Neuron (in vitro differentiated cells): Measurements from ENCODE around the gene FMNL1.
"Not testable (repeated sequence)": the region's sequence is repeated elsewhere in the genome, so short reads cannot be mapped to it uniquely, and the experiment has no call there.

Experiments
- H2AFZ ChIP-seq: one replicate; pipeline ENCODE4 v1.6.1; 2013; ENCODE audit warnings: low read depth, mild to moderate bottlenecking, inconsistent platforms, low read length, moderate library complexity
- H3K27me3 ChIP-seq: one replicate; pipeline ENCODE4 v1.6.1; 2013; ENCODE audit warnings: low read length; ENCODE audit not compliant: insufficient read depth
- H3K36me3 ChIP-seq: one replicate; pipeline ENCODE4 v1.6.1; 2013; ENCODE audit warnings: low read length; ENCODE audit not compliant: insufficient read depth
- H3K4me1 ChIP-seq: one replicate; pipeline ENCODE4 v1.6.1; 2013; ENCODE audit warnings: low read length; ENCODE audit not compliant: insufficient read depth
- H3K4me3 ChIP-seq: 2 replicates; pipeline ENCODE4 v1.5.1; 2013; ENCODE audit warnings: mild to moderate bottlenecking, low read length, moderate library complexity
- H3K9me3 ChIP-seq: one replicate; pipeline ENCODE4 v1.6.1; 2013; ENCODE audit warnings: low read length

Gene FMNL1

DNA sequence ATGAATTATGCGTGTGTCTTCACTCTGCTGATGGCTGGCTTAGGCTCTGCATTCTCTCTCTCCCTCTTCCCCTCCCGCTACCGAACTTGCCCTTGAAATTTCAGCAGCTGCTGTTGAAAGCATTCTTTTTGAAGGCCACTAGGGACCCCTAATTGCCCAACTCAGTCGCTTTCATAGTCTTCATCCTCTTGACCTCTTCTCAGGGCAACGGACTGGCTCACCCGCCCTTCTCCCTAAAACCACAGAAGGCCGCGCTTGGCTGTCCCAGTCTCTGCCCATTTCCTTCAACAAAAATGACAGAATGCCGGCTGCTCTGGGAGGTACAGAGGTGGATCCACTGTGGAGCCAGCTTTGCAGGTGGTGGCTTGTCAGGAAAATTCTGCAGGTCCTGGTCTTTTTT is 21.0 kb upstream of the FMNL1 start:
- H3K9me3 ChIP-seq = no peaks in the 10 kb centered on the region
- no peak overlapping the region for H3K4me3 ChIP-seq
- H3K36me3 ChIP-seq = no peaks in the 10 kb centered on the region
- H2AFZ ChIP-seq = no peak overlapping the region
- no peaks in the 10 kb centered on the region for H3K27me3 ChIP-seq
- H3K4me1 ChIP-seq = peaks cover 11% of the 10 kb centered on the region

DNA sequence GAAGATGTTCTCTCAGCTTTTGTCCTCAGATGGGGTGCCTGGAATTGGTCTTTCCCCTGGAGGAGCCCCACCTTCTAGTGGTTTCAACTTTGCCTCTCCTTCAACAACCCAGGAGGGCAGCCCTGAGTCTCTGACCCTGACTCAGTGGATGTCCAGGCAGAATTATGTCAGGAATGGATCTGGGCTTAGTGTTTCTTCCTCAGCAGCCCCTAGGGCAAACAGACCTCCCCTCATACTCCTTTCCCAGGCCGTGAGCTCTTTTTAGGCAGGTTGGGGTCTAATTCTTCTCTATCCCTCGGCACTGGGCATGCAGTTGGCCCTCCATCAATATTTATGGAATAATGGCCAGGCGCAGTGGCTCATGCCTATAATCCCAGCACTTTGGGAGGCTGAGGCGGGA is 20.2 kb upstream of the FMNL1 start:
- H3K27me3 ChIP-seq = no peaks in the 10 kb centered on the region
- no peak overlapping the region for H3K4me3 ChIP-seq
- peaks cover 11% of the 10 kb centered on the region for H3K4me1 ChIP-seq
- H3K36me3 ChIP-seq = no peaks in the 10 kb centered on the region
- no peak overlapping the region for H2AFZ ChIP-seq
- H3K9me3 ChIP-seq = no peaks in the 10 kb centered on the region

DNA sequence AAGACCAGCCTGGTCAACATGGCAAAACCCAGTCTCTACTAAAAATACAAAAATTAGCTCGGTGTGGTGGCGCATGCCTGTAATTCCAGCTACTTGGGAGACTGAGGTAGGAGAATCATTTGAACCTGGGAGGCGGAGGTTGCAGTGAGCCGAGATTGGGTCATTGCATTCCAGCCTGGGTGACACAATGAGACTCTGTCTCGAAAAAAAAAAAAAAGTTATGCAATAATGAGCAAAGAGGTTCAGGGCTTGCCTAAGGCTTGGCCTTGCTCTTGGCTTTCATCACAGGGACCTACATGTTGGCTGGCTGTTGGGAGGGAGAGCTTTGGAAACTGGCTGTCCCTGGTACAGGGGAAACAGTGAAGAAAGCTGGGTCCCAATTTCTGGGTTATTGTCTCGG is 19.8 kb upstream of the FMNL1 start:
- H3K27me3 ChIP-seq, H2AFZ ChIP-seq, H3K9me3 ChIP-seq, H3K36me3 ChIP-seq, H3K4me3 ChIP-seq: not testable (repeated sequence)
- peaks cover 11% of the 10 kb centered on the region for H3K4me1 ChIP-seq

- no peak overlapping the region for H2AFZ ChIP-seq
- peaks cover 36% of the 10 kb centered on the region for H3K27me3 ChIP-seq
- H3K9me3 ChIP-seq = peaks cover 3% of the 10 kb centered on the region
- H3K36me3 ChIP-seq = no peaks in the 10 kb centered on the region
- no peaks in the 10 kb centered on the region for H3K4me1 ChIP-seq
- H3K4me3 ChIP-seq = no peak overlapping the region
Observed at GRCh38 chr17:45218895-45219661, 2.6 kb upstream of the FMNL1 start.

DNA sequence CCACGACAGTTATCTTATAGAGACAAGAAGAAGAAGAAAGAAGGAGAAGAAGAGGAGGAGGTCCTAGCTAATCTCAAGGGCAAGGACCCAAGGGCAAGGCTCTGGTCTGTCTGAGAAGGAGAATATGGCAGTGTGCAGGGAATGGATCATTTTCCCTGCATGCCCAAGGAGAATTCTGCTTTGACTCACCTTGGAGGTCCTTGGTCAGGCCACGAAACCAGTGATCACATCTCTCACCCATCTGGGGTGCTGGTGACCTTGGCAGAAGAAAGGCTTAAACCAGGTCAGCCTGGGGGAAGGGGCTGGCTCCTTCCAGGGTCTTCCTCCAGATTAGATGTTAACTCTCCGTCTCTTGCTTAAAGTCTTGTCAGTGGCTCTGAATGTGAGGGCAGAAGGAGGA is 1.6 kb upstream of the FMNL1 start:
- peaks cover 46% of the 10 kb centered on the region for H3K27me3 ChIP-seq
- peaks cover 3% of the 10 kb centered on the region for H3K9me3 ChIP-seq
- H3K4me3 ChIP-seq = no peak overlapping the region

GRCh38 chr17:45222014-45222288 is 266 bp downstream of the FMNL1 start:
- H2AFZ ChIP-seq = peak overlapping the region; percentile 66
- no peak overlapping the region for H3K4me3 ChIP-seq
- H3K4me1 ChIP-seq = no peaks in the 10 kb centered on the region
- peaks cover 57% of the 10 kb centered on the region for H3K27me3 ChIP-seq
- no peaks in the 10 kb centered on the region for H3K36me3 ChIP-seq
- H3K9me3 ChIP-seq = peaks cover 3% of the 10 kb centered on the region

More for the DNA sequence above, 1.6 kb upstream of the FMNL1 start:
- Histone ChIP-seq H2AFZ (no peak overlapping the region), H3K36me3 (no peaks in the 10 kb centered on the region), H3K4me1 (no peaks in the 10 kb centered on the region)

DNA sequence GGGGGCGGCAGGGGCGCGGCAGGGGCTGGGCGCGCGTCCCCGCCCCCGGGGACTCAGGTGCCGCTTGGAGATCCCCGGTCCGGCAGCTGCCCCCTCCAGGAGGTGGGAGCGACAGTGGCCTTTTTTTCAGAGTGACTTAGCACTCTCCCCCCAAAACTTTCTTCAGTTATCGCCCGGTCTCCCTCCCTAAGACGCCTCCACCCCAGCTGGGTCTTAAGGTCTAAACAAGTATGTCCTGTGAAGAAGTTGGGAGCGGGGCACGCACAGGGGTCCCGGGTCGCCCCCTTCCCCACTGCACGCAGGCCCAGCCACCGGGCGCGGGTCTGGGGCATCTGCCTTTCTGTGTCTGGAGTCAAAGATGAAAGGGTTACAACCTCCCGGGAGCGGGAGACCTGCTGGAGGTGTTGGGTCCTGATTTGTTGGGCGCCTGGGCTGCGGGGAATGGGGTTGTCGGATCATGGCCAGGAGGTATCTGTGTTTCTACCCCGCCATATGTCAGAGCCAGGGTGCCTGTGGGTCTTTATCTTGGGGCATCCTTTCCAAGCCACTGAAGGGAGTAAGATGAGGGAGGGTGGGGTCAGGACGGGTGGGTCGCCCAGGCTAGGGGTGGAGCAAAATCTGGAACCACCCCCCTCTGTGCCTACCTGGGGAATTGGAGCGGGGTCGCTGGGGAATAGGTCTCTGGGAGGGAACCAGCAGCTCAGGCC is 757 bp downstream of the FMNL1 start:
- H3K9me3 ChIP-seq = peaks cover 3% of the 10 kb centered on the region
- H2AFZ ChIP-seq = no peak overlapping the region
- no peaks in the 10 kb centered on the region for H3K4me1 ChIP-seq
- H3K27me3 ChIP-seq = peaks cover 62% of the 10 kb centered on the region
- H3K36me3 ChIP-seq = no peaks in the 10 kb centered on the region
- no peak overlapping the region for H3K4me3 ChIP-seq

DNA sequence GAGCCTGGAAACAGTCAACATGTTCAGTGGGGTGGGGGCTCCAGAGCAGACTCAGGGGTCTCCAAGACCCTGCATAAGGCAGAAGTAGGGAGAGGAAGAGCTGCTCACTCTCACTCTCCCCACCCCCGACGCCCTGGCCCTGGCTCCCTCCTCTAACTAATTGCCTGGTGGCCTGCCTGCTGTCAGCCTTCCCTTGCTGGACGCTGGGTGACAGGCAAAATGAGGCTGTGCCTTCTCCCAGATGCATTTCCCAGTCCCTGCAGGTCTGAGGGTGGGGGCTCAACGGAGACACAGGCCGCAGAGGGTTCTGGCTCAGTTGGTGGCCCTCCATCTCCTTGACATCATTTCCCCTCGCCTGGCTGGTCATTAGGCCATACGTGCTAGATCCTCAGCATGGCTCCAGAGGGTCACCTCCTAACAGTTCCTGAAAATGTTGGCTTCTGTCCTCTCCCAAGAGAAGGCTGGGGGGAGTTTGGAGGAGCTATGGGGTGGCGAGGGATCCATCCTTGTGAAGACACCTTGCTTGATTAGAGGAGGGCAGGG is 1.4 kb downstream of the FMNL1 start:
- Histone ChIP-seq H3K36me3 (no peaks in the 10 kb centered on the region), H2AFZ (no peak overlapping the region), H3K9me3 (peaks cover 3% of the 10 kb centered on the region), H3K4me3 (no peak overlapping the region), H3K27me3 (peaks cover 62% of the 10 kb centered on the region), H3K4me1 (no peaks in the 10 kb centered on the region)

GRCh38 chr17:45223539-45224528 is 2.1 kb downstream of the FMNL1 start:
- H3K4me1 ChIP-seq = peaks cover 2% of the 10 kb centered on the region
- peaks cover 64% of the 10 kb centered on the region for H3K27me3 ChIP-seq
- peaks cover 3% of the 10 kb centered on the region for H3K9me3 ChIP-seq
- no peak overlapping the region for H2AFZ ChIP-seq
- H3K4me3 ChIP-seq = no peak overlapping the region
- no peaks in the 10 kb centered on the region for H3K36me3 ChIP-seq

DNA sequence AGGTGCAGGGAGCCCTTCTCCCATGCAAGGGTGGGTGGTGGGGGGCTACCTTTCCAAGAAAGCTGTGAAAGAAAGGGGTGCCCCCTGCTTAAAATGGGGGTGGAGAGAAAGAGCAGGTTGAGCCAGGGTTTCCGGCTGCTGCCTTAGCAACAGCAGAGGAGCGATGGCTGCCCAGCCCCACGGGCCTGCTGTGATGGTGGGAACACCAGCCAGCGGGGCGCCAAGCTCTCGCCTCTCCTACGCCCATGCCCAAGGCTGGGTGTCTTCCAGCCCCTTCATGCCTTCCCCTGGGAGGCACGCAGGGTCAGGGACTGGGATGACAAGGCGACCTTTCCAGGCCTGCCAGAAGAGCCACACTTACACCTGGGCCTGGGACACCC is 3.0 kb downstream of the FMNL1 start:
- Histone ChIP-seq H3K27me3 (peaks cover 71% of the 10 kb centered on the region), H3K4me1 (peaks cover 7% of the 10 kb centered on the region), H3K9me3 (peaks cover 3% of the 10 kb centered on the region), H3K4me3 (no peak overlapping the region), H2AFZ (no peak overlapping the region), H3K36me3 (no peaks in the 10 kb centered on the region)

- peaks cover 7% of the 10 kb centered on the region for H3K4me1 ChIP-seq
- peaks cover 3% of the 10 kb centered on the region for H3K9me3 ChIP-seq
- H3K4me3 ChIP-seq = no peak overlapping the region
- H2AFZ ChIP-seq = no peak overlapping the region
- peaks cover 71% of the 10 kb centered on the region for H3K27me3 ChIP-seq
- no peaks in the 10 kb centered on the region for H3K36me3 ChIP-seq
Observed at GRCh38 chr17:45225051-45225700, 3.5 kb downstream of the FMNL1 start.

DNA sequence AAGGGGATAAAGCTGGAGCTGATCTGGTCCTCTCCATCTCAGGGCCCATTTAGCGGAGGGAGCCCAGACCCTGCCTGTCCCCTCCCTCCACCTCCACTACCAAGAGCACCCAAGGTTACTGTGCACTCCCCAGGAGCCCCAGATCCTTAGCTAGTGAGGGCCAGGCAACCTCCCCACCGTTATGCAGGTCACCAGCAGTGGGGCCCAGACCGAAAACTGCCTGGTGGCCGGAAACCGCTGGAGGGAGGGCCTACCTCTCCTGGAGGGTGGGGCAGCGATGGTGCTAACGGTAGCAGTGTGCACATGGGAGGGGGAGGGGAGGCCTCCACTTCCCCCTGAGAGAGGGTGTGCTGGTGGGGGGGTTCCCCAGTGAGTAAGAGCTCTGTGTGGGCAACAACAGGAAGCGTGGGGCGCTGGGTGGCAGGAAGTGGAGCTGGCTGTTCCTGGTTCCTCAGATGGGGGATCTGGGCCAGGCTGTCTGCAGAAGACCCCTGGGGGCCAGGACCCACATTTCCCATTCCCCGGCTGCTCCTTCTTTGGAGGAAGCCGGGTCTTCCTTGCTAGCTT is 4.4 kb downstream of the FMNL1 start:
- Histone ChIP-seq H3K4me1 (peaks cover 7% of the 10 kb centered on the region), H3K36me3 (no peaks in the 10 kb centered on the region), H3K4me3 (no peak overlapping the region), H3K27me3 (peaks cover 67% of the 10 kb centered on the region), H3K9me3 (peaks cover 3% of the 10 kb centered on the region), H2AFZ (no peak overlapping the region)
